Stimulated activated CD8-positive, alpha-beta memory T cell treated with anti-CD3 and anti-CD28 coated beads, Interleukin-15, amount 100 ng/mL, for 48 hours (primary cell): ENCODE results near the gene DOCK8.

Source experiments
- DNase-seq, 2 donors: peaks; one replicate each; pipeline ENCODE4 v3.0.0-alpha.2; 2020; ENCODE audit warnings: low read depth in 2 of 2

The DOCK8 gene

DNA sequence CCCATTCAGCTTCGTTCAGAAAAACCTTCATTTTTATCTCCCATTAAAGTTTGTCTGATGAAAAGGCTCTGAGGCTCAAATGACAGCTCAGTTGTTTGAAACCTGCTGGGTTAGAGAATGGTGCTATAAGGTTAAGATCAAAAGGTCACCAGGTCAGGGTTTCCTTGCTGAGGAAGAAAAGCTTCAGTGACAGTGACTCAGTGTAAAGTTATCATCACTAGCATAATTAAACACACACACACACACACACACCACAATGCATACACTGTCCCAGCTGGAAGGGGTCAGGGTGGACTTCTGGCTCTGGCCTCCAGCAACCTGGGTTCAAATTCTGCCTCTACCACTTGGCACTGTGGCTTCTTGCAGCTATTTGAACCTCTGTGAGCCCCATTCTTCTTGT lies 281.1 kb downstream of the DOCK8 start:
- DNase-seq = no peak

DNA sequence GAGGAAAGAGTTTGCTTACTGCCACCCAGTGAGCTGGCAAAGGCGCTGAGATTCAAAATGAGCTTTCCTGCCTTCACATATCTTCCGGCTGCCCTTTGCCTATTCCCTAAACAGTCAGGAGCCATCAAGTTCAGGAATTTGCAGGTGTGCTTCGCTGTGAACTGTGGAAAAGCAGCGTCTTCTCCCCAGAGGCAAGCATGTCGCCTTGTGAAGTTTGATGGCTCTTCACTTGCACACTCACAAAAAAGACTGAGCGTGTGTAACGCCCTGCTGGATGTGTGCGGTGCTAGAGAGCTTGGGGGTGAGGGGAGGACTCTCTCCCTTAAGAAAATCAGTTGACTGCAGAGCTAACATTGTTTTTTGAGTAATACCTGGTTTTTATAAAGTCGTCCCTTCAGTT lies 288.7 kb downstream of the DOCK8 start:
- DNase-seq = no peak

DNA sequence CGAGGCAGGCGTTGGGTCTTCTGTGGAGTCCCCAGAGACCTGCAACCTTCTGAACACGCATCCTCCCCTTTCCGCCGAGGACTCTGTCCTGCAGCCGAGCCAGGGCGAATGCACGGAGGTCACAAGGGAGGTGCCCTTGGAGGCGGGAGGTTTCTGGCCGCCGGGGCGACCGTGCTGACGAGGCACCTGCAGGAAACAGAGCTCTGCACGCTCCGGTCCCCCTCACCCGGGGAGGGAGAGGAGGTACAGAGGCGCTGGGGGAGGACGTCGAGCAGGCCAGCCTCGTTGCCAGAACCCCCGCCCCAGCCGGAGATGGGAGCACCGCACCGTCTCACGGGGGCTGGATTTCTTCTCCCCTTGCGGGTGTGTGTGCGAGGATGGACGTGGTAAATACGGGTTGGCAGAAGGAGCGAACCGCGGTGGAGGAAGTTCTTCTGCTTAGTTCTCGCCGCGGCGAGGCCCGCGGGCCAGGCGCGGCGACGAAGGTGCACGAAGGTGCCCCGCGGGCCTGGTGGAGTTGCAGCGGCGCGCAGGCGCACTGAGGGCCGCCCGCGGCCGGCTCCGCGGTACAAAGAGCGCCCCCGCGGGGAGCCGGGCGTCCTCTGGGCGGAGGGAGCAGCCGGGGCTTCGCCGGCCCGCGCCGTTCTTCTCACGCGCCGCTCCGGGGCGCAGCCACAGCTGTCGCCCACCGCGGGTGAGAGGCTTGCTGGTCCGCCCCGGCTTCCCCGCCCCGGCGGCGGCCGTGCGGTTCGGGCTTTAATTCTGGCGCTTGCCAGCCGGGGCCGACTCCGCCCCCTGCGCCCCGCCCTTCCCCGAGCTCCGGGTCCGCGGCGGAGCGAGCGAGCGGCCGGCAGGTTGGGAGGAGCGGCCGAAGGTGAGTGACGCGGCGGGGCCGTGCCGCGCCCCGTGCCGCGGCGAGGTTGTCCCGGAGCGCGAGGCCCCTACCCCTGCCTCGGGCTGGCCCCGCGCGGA lies 289.5 kb downstream of the DOCK8 start, which contains the start of gene KANK1:
Gene KANK1, plus strand, starts transcription at position 815 of the 972 bp plus-strand sequence.
- DNase-seq = peak; percentile 60 to 61

DNA sequence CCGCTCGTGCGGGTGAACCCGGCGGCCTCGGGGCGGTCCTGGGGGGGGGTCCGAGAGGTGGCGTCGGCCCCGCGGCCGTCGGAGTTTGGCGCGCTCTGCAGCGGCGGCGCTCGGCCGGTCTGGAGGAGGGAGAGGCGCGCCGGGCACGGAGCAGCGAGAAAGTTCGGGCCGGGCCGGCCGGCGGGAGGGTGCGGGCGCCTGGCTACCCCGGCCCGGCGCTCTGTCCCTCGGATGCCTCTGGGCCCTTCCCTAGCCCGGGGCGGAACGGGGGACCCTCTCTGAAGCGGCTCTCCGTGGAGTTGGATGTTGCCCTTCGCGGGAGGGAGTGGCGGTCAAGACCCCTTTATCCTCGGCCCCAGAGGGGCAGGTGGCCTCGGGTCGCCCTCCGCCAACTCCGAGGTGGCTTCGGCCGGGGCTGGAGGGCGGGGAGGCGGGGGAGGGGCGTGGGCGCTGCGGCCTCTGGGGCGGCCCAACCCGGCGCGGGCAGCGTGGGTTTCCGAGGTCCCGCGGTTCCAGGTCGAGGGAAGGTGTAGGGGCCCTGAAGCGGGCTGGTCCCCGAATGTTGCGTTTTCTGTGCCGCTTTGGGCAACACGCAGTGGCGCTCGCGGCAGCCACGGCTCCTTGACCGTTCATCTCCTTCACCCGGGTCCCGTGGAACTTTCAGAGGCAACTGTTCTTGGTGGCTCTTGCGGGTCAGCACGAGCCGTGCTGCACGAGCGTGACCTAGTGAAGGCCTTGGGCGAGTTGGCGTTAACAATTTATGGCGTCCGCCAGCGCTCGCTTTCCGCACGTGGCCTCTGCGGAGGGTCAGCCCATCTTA lies 290.5 kb downstream of the DOCK8 start:
- DNase-seq = no peak

DNA sequence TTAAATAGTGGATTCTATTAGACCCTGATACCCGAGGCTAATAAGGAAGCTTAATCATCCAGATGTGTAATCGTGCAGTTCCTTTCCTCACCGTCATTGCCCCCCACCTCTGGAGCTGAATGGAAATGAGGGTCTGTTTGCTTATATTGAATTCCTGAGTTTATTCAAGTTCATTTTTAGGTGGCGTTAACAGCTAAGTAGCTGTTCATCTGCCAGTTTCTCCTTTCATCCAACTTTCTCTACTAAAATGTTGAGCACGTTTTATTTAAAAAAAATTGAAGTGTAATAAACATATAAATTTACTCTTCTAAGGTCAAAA lies 291.0 kb downstream of the DOCK8 start:
- no peak for DNase-seq

DNA sequence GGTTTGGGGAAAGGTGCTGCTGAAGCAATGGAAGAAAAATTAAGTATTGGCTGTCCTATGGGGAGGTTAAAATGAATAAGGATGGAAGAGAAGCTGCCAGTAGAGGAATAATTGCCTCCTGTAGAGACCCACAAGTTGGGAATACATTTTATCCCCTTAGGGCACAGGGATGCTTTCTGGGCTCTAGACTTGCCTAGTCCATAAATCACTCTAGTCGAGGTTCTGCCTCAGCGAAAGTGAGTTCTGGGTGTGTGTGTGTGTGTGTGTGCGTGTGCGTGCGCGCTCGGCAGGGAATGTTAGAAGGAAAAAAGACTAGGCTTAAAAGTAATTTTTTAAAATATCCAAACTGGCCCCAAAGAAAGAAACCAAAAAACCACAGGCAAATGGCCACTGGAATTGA lies 291.6 kb downstream of the DOCK8 start:
- no peak for DNase-seq

DNA sequence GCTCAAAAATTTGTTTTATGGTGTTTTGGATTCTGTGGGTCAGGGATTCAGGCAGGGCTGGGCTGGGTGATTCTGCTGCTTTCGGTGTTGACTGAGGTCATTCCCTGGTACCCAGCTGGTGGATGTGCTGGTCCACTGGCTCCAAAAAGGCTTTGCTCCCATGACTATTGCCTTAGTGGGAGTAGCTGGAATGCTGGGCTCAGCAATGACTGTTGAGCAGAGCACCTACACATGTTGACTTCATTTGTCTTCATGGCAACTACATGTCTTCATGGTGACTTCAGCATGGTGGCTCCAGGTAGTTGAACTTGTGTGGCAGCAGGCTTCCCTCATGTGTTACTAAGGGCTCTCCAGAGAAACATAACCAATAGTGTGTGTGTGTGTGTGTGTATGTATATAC lies 297.2 kb downstream of the DOCK8 start:
- no peak for DNase-seq

DNA sequence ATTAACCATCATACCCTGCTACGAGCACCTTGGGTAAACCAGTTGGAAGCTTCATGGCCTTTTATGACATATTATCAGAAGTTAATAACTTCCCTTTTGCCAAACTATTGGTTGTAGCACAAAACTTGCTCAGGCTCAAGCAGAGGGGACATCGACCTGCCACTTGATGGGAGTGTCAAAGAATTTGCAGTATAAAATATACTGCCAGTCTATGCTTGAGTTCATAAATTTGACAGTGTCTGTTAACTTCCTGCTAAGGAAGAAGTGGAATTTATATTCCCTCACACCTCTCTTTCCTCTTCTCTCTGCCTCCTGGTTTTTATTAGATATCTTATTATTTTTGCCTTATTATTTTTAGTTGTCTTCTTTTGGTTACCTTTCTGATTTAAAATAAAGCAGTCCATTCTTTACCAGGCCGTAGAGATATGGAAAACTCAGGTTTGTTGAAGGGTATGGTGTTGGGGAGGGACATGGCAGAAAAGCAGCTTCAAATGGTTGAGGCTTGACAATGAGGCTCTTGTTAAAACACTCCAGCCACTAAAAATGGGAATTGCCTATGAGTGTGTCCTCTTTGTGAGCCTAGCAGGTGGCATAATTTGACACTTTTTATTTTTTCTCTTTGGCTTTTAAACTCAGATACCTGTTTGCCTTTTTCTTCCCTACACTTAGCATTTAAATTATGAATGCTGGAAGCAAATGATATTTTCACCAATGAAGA lies 298.0 kb downstream of the DOCK8 start:
- DNase-seq = no peak
